ENCODE results near the gene MRPS6. TPM values are rescaled to one million over a fixed set of nuclear protein-coding genes. Genes with fewer than 3 reads are reported as not detected.

The MRPS6 gene
- total and polyA plus RNA-seq, 2 experiments from 2014 or later: 54.9 to 201 TPM

DNA sequence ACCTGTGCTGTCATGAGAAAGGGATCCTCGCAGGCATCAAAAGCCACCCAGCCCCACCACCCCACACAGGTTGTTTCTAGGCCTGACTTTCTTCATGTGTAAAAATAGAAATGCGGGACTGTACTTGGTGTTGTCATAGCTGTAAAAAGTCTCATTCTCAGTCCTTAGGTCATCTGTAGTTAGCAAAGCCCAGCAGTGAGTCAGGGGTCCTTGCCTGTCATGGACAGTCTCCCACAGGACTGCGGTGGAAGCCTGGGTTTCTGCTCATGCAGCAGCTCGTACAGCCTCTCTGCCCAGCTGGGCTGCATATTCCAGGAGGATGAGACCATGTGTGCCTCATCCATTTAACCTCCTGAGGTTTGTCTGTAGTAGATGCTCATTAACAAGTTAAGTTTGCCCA, 58.2 kb downstream of the MRPS6 start:
- peaks cover 77% of the 10 kb centered on the region for H3K79me2 ChIP-seq
- no peaks in the 10 kb centered on the region for H4K20me1 ChIP-seq (ENCODE audit: insufficient read depth, poor library complexity, severe bottlenecking)
- 95% methylated on average over 4 of the region's 4 CpGs for WGBS (ENCODE audit: low lambda C conversion rate, missing lambda C conversion rate)
- H3K4me2 ChIP-seq: no peak overlapping the region
- H3K4me1 ChIP-seq (ENCODE audit: insufficient read depth): peaks cover 43% of the 10 kb centered on the region
- no peak for DNase-seq (ENCODE audit: low spot score)
- no peak overlapping the region for H2AFZ ChIP-seq
- H3K9me2 ChIP-seq (replicated peaks; ENCODE audit: insufficient read depth): no peaks in the 10 kb centered on the region
- no peaks in the 10 kb centered on the region for H3K27me3 ChIP-seq
- H3K9me3 ChIP-seq (ENCODE audit: low read depth): no peaks in the 10 kb centered on the region
- no peak for TF ChIP-seq EZH2phosphoT487 (IDR thresholded peaks at IDR 0.05; ENCODE audit: low read depth, severe bottlenecking, unreplicated experiment)
- TF ChIP-seq, protein P1, sequence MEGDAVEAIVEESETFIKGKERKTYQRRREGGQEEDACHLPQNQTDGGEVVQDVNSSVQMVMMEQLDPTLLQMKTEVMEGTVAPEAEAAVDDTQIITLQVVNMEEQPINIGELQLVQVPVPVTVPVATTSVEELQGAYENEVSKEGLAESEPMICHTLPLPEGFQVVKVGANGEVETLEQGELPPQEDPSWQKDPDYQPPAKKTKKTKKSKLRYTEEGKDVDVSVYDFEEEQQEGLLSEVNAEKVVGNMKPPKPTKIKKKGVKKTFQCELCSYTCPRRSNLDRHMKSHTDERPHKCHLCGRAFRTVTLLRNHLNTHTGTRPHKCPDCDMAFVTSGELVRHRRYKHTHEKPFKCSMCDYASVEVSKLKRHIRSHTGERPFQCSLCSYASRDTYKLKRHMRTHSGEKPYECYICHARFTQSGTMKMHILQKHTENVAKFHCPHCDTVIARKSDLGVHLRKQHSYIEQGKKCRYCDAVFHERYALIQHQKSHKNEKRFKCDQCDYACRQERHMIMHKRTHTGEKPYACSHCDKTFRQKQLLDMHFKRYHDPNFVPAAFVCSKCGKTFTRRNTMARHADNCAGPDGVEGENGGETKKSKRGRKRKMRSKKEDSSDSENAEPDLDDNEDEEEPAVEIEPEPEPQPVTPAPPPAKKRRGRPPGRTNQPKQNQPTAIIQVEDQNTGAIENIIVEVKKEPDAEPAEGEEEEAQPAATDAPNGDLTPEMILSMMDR (IDR thresholded peaks at IDR 0.05; ENCODE audit: poor library complexity): no peak
- no peak for TF ChIP-seq EZH2 (IDR thresholded peaks at IDR 0.05; ENCODE audit: borderline replicate concordance)
- H3K36me3 ChIP-seq (replicated peaks; ENCODE audit: insufficient read depth, low read depth): no peaks in the 10 kb centered on the region
- H3K27ac ChIP-seq: peak overlapping the region; percentile 88
- no peak overlapping the region for H3K4me3 ChIP-seq

DNA sequence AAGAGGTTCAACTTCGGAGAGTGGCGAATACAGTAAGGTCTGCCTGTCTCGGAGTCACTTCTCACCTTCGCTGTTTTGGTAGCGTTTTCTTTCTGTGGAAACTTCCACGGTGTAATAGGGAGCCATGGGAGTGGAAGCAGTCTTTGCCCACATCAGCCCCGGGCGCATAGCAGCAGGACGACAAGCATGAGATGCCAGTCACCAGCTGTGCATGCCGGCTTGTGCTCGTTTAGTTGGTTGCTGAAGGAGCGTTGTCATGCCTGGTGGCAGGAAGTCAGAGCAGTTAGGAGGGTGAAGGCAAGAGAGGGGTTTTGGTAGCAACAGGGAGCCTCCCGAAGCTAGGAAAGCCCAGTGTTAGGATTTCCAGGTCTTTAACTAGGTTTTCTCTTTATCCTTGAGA, 58.8 kb downstream of the MRPS6 start:
- H3K27me3 ChIP-seq: no peaks in the 10 kb centered on the region
- H3K4me3 ChIP-seq: no peak overlapping the region
- no peaks in the 10 kb centered on the region for H3K9me3 ChIP-seq (ENCODE audit: low read depth)
- no peak overlapping the region for H2AFZ ChIP-seq
- H4K20me1 ChIP-seq (ENCODE audit: insufficient read depth, poor library complexity, severe bottlenecking): no peaks in the 10 kb centered on the region
- WGBS (ENCODE audit: low lambda C conversion rate, missing lambda C conversion rate): 96% methylated on average over 13 of the region's 13 CpGs
- H3K36me3 ChIP-seq (replicated peaks; ENCODE audit: insufficient read depth, low read depth): no peaks in the 10 kb centered on the region
- no peaks in the 10 kb centered on the region for H3K9me2 ChIP-seq (replicated peaks; ENCODE audit: insufficient read depth)
- no peak overlapping the region for H3K4me2 ChIP-seq
- peaks cover 77% of the 10 kb centered on the region for H3K79me2 ChIP-seq
- H3K4me1 ChIP-seq (ENCODE audit: insufficient read depth): peaks cover 43% of the 10 kb centered on the region
- DNase-seq (ENCODE audit: low spot score): no peak
- peak overlapping the region; percentile 88 for H3K27ac ChIP-seq
- TF ChIP-seq EZH2 (IDR thresholded peaks at IDR 0.05; ENCODE audit: borderline replicate concordance): no peak
- TF ChIP-seq, protein P1 (IDR thresholded peaks at IDR 0.05; ENCODE audit: poor library complexity): no peak
- no peak for TF ChIP-seq EZH2phosphoT487 (IDR thresholded peaks at IDR 0.05; ENCODE audit: low read depth, severe bottlenecking, unreplicated experiment)

GRCh38 chr21:34132926-34133325, 59.5 kb downstream of the MRPS6 start:
- Histone ChIP-seq H3K27me3 (no peaks in the 10 kb centered on the region), H3K27ac (no peak overlapping the region), H3K9me2 (replicated peaks; ENCODE audit: insufficient read depth) (no peaks in the 10 kb centered on the region), H4K20me1 (ENCODE audit: insufficient read depth, poor library complexity, severe bottlenecking) (no peaks in the 10 kb centered on the region), H3K79me2 (peaks cover 77% of the 10 kb centered on the region), H2AFZ (no peak overlapping the region), H3K4me3 (no peak overlapping the region), H3K9me3 (ENCODE audit: low read depth) (no peaks in the 10 kb centered on the region), H3K4me1 (ENCODE audit: insufficient read depth) (peaks cover 38% of the 10 kb centered on the region), H3K36me3 (replicated peaks; ENCODE audit: insufficient read depth, low read depth) (no peaks in the 10 kb centered on the region), H3K4me2 (no peak overlapping the region)
- WGBS (ENCODE audit: low lambda C conversion rate, missing lambda C conversion rate): 88% methylated on average over 4 of the region's 4 CpGs
- no peak for DNase-seq (ENCODE audit: low spot score)
- no peak for TF ChIP-seq EZH2phosphoT487 (IDR thresholded peaks at IDR 0.05; ENCODE audit: low read depth, severe bottlenecking, unreplicated experiment)
- TF ChIP-seq, protein P1 (IDR thresholded peaks at IDR 0.05; ENCODE audit: poor library complexity): no peak
- no peak for TF ChIP-seq EZH2 (IDR thresholded peaks at IDR 0.05; ENCODE audit: borderline replicate concordance)

- Histone ChIP-seq H3K9me3 (ENCODE audit: low read depth) (no peaks in the 10 kb centered on the region), H4K20me1 (ENCODE audit: insufficient read depth, poor library complexity, severe bottlenecking) (no peaks in the 10 kb centered on the region), H2AFZ (no peak overlapping the region), H3K27ac (no peak overlapping the region), H3K9me2 (replicated peaks; ENCODE audit: insufficient read depth) (no peaks in the 10 kb centered on the region), H3K4me3 (no peak overlapping the region), H3K4me1 (ENCODE audit: insufficient read depth) (peaks cover 35% of the 10 kb centered on the region), H3K79me2 (peaks cover 77% of the 10 kb centered on the region), H3K27me3 (no peaks in the 10 kb centered on the region), H3K36me3 (replicated peaks; ENCODE audit: insufficient read depth, low read depth) (no peaks in the 10 kb centered on the region), H3K4me2 (no peak overlapping the region)
- DNase-seq (ENCODE audit: low spot score): no peak
- WGBS (ENCODE audit: low lambda C conversion rate, missing lambda C conversion rate): 64% methylated on average over 1 of the region's 1 CpG
- TF ChIP-seq EZH2 (IDR thresholded peaks at IDR 0.05; ENCODE audit: borderline replicate concordance) (no peak), EZH2phosphoT487 (IDR thresholded peaks at IDR 0.05; ENCODE audit: low read depth, severe bottlenecking, unreplicated experiment) (no peak)
- TF ChIP-seq, protein P1 (IDR thresholded peaks at IDR 0.05; ENCODE audit: poor library complexity): no peak
Measured at GRCh38 chr21:34133392-34133791, 60.0 kb downstream of the MRPS6 start.

All from hepatocyte (in vitro differentiated cells).